Hematopoietic multipotent progenitor cell (in vitro differentiated cells): ENCODE data around the gene KCNMB4. TPM values are rescaled to one million over a fixed set of nuclear protein-coding genes. Genes with fewer than 3 reads are reported as not detected.

Experiments used
- DNase-seq, 3 donors: peaks; one replicate each; pipeline ENCODE4 v3.0.0-alpha.2; 2011 to 2015; ENCODE audit warnings: low read depth in 2 of 3, low spot score in 2 of 3
- total RNA-seq: library from RNA; depleted of rRNA; stranded (reverse); fragments of >200 nt; gene quantifications from one replicate; pipeline ENCODE4 v1.2.3, GENCODE V29; 2012

KCNMB4 gene
- total RNA-seq, result 3.0 TPM

GRCh38 chr12:70365648-70366518 is at the start of gene KCNMB4:
KCNMB4 (plus strand) TSS chr12:70366290; CDS start chr12:70366735, 445 bp downstream.
- peak; percentile 17 to 69 (median 67) for DNase-seq

GRCh38 chr12:70317781-70318180 is 48.3 kb upstream of the KCNMB4 start:
- DNase-seq, result peak in 2 of 3 donors; percentile 44 to 77

- peak in 1 of 3 donors; percentile 36 for DNase-seq
These were observed 46.5 kb upstream of the KCNMB4 start for GRCh38 chr12:70319605-70320004.

- peak in 2 of 3 donors; percentile 9 to 33 for DNase-seq
These were observed 44.9 kb upstream of the KCNMB4 start for GRCh38 chr12:70321191-70321590.

GRCh38 chr12:70327541-70327940 is 38.5 kb upstream of the KCNMB4 start:
- no peak for DNase-seq

GRCh38 chr12:70329728-70330127 is 36.4 kb upstream of the KCNMB4 start:
- DNase-seq, result no peak

- no peak for DNase-seq
These were observed 35.9 kb upstream of the KCNMB4 start for GRCh38 chr12:70330158-70330557.

- DNase-seq, result no peak
These were observed 33.9 kb upstream of the KCNMB4 start for GRCh38 chr12:70332236-70332635.

GRCh38 chr12:70334742-70335141 is 31.3 kb upstream of the KCNMB4 start:
- no peak for DNase-seq

- DNase-seq, result no peak
These were observed 27.6 kb upstream of the KCNMB4 start for GRCh38 chr12:70338531-70338930.

GRCh38 chr12:70351076-70351475 is 15.0 kb upstream of the KCNMB4 start:
- no peak for DNase-seq

GRCh38 chr12:70353780-70354660 is 12.1 kb upstream of the KCNMB4 start:
- DNase-seq, result no peak

- DNase-seq, result no peak
These were observed 11.3 kb upstream of the KCNMB4 start for GRCh38 chr12:70354787-70355186.

GRCh38 chr12:70355972-70356371 is 10.1 kb upstream of the KCNMB4 start:
- no peak for DNase-seq

- no peak for DNase-seq
These were observed 6.5 kb upstream of the KCNMB4 start for GRCh38 chr12:70359458-70360197.

- no peak for DNase-seq
These were observed 5.9 kb upstream of the KCNMB4 start for GRCh38 chr12:70360218-70360617.

GRCh38 chr12:70364695-70365397 is 1.2 kb upstream of the KCNMB4 start:
- DNase-seq, result no peak

GRCh38 chr12:70365398-70365647 is 767 bp upstream of the KCNMB4 start:
- no peak for DNase-seq

- DNase-seq, result peak; percentile 39 to 67 (median 60)
These were observed 629 bp downstream of the KCNMB4 start for GRCh38 chr12:70366581-70367257.
